ENCODE data around the gene PLXNA4.

- TF ChIP-seq CTCF (IDR thresholded peaks at IDR 0.05; ENCODE audit: low read depth, low read length, missing input control), result no peak
- no peak for TF ChIP-seq FOXA1 (IDR thresholded peaks at IDR 0.05)
- TF ChIP-seq RAD21 (IDR thresholded peaks at IDR 0.05), result no peak
- TF ChIP-seq EGR1 (IDR thresholded peaks at IDR 0.05; ENCODE audit: low read depth in 2 of 2), result no peak
- no peak for TF ChIP-seq REST (IDR thresholded peaks at IDR 0.05)
- no peak for TF ChIP-seq ATF3 (IDR thresholded peaks at IDR 0.05)
- peak in 1 of 2 donors; percentile 65 for TF ChIP-seq JUND (IDR thresholded peaks at IDR 0.05)
- peak in 1 of 2 donors; percentile 28 for TF ChIP-seq RXRA (IDR thresholded peaks at IDR 0.05)
- TF ChIP-seq TAF1 (conservative IDR thresholded peaks at IDR 0.05), result no peak
- TF ChIP-seq SP1 (IDR thresholded peaks at IDR 0.05), result no peak
- TF ChIP-seq HNF4G (IDR thresholded peaks at IDR 0.05), result no peak
- TF ChIP-seq MAX (IDR thresholded peaks at IDR 0.05), result no peak
- no peak for TF ChIP-seq ZBTB33 (IDR thresholded peaks at IDR 0.05)
- no peak for TF ChIP-seq YY1 (IDR thresholded peaks at IDR 0.05)
Observed at GRCh38 chr7:132516042-132516840, 60.0 kb downstream of the PLXNA4 start.
